EH (cell line): ENCODE data around the gene C5orf46.

Source experiments
- DNase-seq: peaks from one replicate; pipeline ENCODE4 v3.0.0-alpha.2; 2015; ENCODE audit warnings: low read depth

The C5orf46 gene

GRCh38 chr5:147857302-147858129 lies 48.8 kb downstream of the C5orf46 start:
- peak; percentile 59 for DNase-seq

- DNase-seq = no peak
Measured at GRCh38 chr5:147856801-147857200, 49.5 kb downstream of the C5orf46 start.

- no peak for DNase-seq
Measured at GRCh38 chr5:147855774-147856069, 50.6 kb downstream of the C5orf46 start.

- no peak for DNase-seq
Measured at GRCh38 chr5:147854894-147855773, 51.2 kb downstream of the C5orf46 start.

GRCh38 chr5:147854331-147854730 lies 52.0 kb downstream of the C5orf46 start:
- no peak for DNase-seq

- no peak for DNase-seq
Measured at GRCh38 chr5:147853372-147853987, 52.9 kb downstream of the C5orf46 start.

GRCh38 chr5:147852365-147852764 lies 54.0 kb downstream of the C5orf46 start:
- DNase-seq = no peak

GRCh38 chr5:147851578-147851977 lies 54.8 kb downstream of the C5orf46 start:
- DNase-seq = no peak

GRCh38 chr5:147849226-147849625 lies 57.1 kb downstream of the C5orf46 start:
- no peak for DNase-seq

GRCh38 chr5:147845618-147846017 lies 60.7 kb downstream of the C5orf46 start:
- DNase-seq = no peak

- DNase-seq = no peak
Measured at GRCh38 chr5:147844846-147845245, 61.5 kb downstream of the C5orf46 start.

GRCh38 chr5:147842869-147843268 lies 63.5 kb downstream of the C5orf46 start:
- no peak for DNase-seq
